GM23338 (cell line): ENCODE results near the gene MED13L. TPM values are rescaled to one million over a fixed set of nuclear protein-coding genes. Genes with fewer than 3 reads are reported as not detected.

Experiments used
- ATAC-seq: fragments of 200-7000 bp; cut with Tn5 transposase; 3 replicates; pipeline ENCODE4 v1.9.1; 2020
- DNase-seq: peaks from one replicate; pipeline ENCODE4 v3.0.0-alpha.2; 2015; ENCODE audit warnings: low spot score
- H2AFZ ChIP-seq: fragments of 200-600 bp; sonication (generic); 2 replicates; pipeline ENCODE4 v1.8.0; 2016; ENCODE audit warnings: antibody characterized with exemption, mild to moderate bottlenecking, moderate library complexity
- H3F3A ChIP-seq: fragments of 200-600 bp; sonication (generic); replicated peaks from 2 replicates; pipeline ENCODE4 v1.8.0; 2017; ENCODE audit warnings: antibody characterized with exemption, mixed run types, low read depth
- H3K27ac ChIP-seq: fragments of 200-600 bp; sonication (generic); 2 replicates; pipeline ENCODE4 v1.6.1; 2016; ENCODE audit warnings: low read depth
- H3K27me3 ChIP-seq: fragments of 200-600 bp; sonication (generic); 2 replicates; pipeline ENCODE4 v1.8.0; 2016; ENCODE audit warnings: mild to moderate bottlenecking, mixed run types, moderate library complexity; ENCODE audit not compliant: insufficient read depth
- H3K36me3 ChIP-seq: fragments of 200-600 bp; sonication (generic); 2 replicates; pipeline ENCODE4 v1.8.0; 2016; ENCODE audit warnings: mild to moderate bottlenecking; ENCODE audit not compliant: insufficient read depth
- H3K4me1 ChIP-seq: fragments of 200-600 bp; sonication (generic); 2 replicates; pipeline ENCODE4 v1.8.0; 2016; ENCODE audit warnings: mild to moderate bottlenecking, moderate library complexity; ENCODE audit not compliant: insufficient read depth
- H3K4me2 ChIP-seq: fragments of 200-600 bp; sonication (generic); 2 replicates; pipeline ENCODE4 v1.7.1; 2017; ENCODE audit warnings: mixed run types
- H3K4me3 ChIP-seq: fragments of 200-600 bp; sonication (generic); 2 replicates; pipeline ENCODE4 v1.6.1; 2016; ENCODE audit warnings: mixed run types
- H3K79me2 ChIP-seq: fragments of 200-600 bp; sonication (generic); replicated peaks from 2 replicates; pipeline ENCODE4 v1.8.0; 2017; ENCODE audit warnings: mild to moderate bottlenecking; ENCODE audit not compliant: insufficient read depth
- H3K9me2 ChIP-seq: fragments of 200-600 bp; sonication (generic); 2 replicates; pipeline ENCODE4 v1.8.0; 2017; ENCODE audit not compliant: insufficient read depth
- H4K20me1 ChIP-seq: fragments of 200-600 bp; sonication (generic); replicated peaks from 2 replicates; pipeline ENCODE4 v1.8.0; 2017; ENCODE audit warnings: mild to moderate bottlenecking; ENCODE audit not compliant: insufficient read depth
- H3K27ac Mint-ChIP-seq: 2 replicates; pipeline ENCODE4 v1.8.0; 2020; ENCODE audit warnings: inconsistent platforms, mild to moderate bottlenecking, moderate library complexity, mixed read lengths
- H3K27me3 Mint-ChIP-seq: 3 replicates; pipeline ENCODE4 v1.8.0; 2022; ENCODE audit warnings: low read depth, mild to moderate bottlenecking, moderate library complexity, mixed read lengths, inconsistent platforms; ENCODE audit not compliant: insufficient read depth, poor library complexity
- H3K36me3 Mint-ChIP-seq: 3 replicates; pipeline ENCODE4 v1.8.0; 2021; ENCODE audit warnings: low read depth, mild to moderate bottlenecking, inconsistent platforms, moderate library complexity, mixed read lengths
- H3K4me1 Mint-ChIP-seq: 3 replicates; pipeline ENCODE4 v1.8.0; 2020; ENCODE audit warnings: mild to moderate bottlenecking, inconsistent platforms, mixed read lengths
- H3K4me3 Mint-ChIP-seq: 3 replicates; pipeline ENCODE4 v1.8.0; 2021; ENCODE audit warnings: moderate library complexity, mild to moderate bottlenecking, inconsistent platforms, mixed read lengths
- H3K9me3 Mint-ChIP-seq: 3 replicates; pipeline ENCODE4 v1.8.0; 2020; ENCODE audit warnings: moderate library complexity, mild to moderate bottlenecking, inconsistent platforms, mixed read lengths
- CREB1 ChIP-seq: fragments of 250-450 bp; sonication (Bioruptor Pico); IDR thresholded peaks from 2 replicates; pipeline ENCODE4 v1.5.0; 2020; ENCODE audit warnings: low read depth, mild to moderate bottlenecking, moderate library complexity
- EZH2phosphoT487 ChIP-seq: fragments of 200-600 bp; sonication (generic); IDR thresholded peaks from one replicate; pipeline ENCODE4 v1.8.1; 2018; ENCODE audit warnings: antibody characterized with exemption; ENCODE audit not compliant: unreplicated experiment
- JUNB ChIP-seq: IDR thresholded peaks from one replicate; pipeline ENCODE4 v1.6.1; 2016; ENCODE audit warnings: antibody characterized with exemption; ENCODE audit not compliant: unreplicated experiment
- NANOG ChIP-seq: IDR thresholded peaks from 2 replicates; pipeline ENCODE4 v1.6.1; 2016; ENCODE audit warnings: antibody characterized with exemption, borderline replicate concordance
- STAT1 ChIP-seq: IDR thresholded peaks from one replicate; pipeline ENCODE4 v1.6.1; 2016; ENCODE audit warnings: antibody characterized with exemption; ENCODE audit not compliant: unreplicated experiment
- ZNF114 ChIP-seq: fragments of 250-450 bp; sonication (Bioruptor Pico); IDR thresholded peaks from 2 replicates; pipeline ENCODE4 v1.5.0; 2020; ENCODE audit warnings: mild to moderate bottlenecking, moderate library complexity
- ZNF331 ChIP-seq: fragments of 250-450 bp; sonication (Bioruptor Pico); IDR thresholded peaks from 2 replicates; pipeline ENCODE4 v1.5.0; 2020; ENCODE audit warnings: low read depth, mild to moderate bottlenecking, moderate library complexity
- polyA plus RNA-seq: library from polyadenylated mRNA; unstranded; fragments of >200 nt; fragmentation: Nextera tagmentation; extraction: Ambion mirVana; gene quantifications from 2 replicates; pipeline ENCODE4 v1.2.1, GENCODE V29; 2016
- total RNA-seq: library from RNA; depleted of rRNA; stranded (reverse); fragments of >200 nt; shearing (Covaris generic); gene quantifications from 2 replicates; pipeline ENCODE4 v1.2.3, GENCODE V29; 2014
- TF ChIP-seq, protein P1 (sequence below): IDR thresholded peaks from one replicate; pipeline ENCODE4 v1.6.1; 2018; ENCODE audit warnings: antibody characterized with exemption; ENCODE audit not compliant: unreplicated experiment
- TF ChIP-seq, protein P2 (sequence below): fragments of 250-450 bp; sonication (Bioruptor Pico); IDR thresholded peaks from 2 replicates; pipeline ENCODE4 v1.5.0; 2020; ENCODE audit warnings: mild to moderate bottlenecking, moderate library complexity
- TF ChIP-seq, protein P3 (sequence below), 2 experiments: fragments of 200-600 bp in 1 of 2; sonication (generic) in 1 of 2; conservative IDR thresholded peaks; 2 replicates each; pipeline versions ENCODE4 v1.5.1 to v1.6.1; 2016 to 2017; ENCODE audit warnings: antibody characterized with exemption in 2 of 2, low read depth in 2 of 2, mild to moderate bottlenecking in 2 of 2, moderate library complexity in 1 of 2

Gene MED13L
- total and polyA plus RNA-seq, 2 experiments from 2014 or later: 20.9 to 73.6 TPM

DNA sequence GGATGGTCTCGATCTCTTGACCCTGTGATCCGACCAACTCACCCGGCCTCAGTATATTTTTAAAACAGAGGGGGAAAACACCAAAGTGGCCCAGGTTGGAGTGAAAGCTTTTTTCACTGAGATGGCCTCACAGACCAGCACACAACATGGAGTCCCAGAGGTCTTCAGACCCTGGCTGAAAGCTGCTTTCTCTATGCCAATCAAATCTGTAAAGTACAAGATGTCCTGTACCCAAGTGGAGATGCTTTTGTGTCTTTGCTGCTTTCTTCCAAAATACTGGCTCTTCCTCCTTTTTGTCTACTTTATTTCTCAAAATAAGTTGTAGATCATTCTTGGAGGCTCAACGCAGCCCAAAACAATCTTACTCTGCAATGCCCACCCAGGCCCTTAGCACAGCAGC, 214.8 kb downstream of the MED13L start:
- Histone ChIP-seq H3K36me3 (no peaks in the 10 kb centered on the region), H3K27ac (no peak overlapping the region), H3K27me3 (no peaks in the 10 kb centered on the region), H3K4me3 (no peak overlapping the region), H3K9me2 (no peaks in the 10 kb centered on the region), H3F3A (no peaks in the 10 kb centered on the region), H2AFZ (no peak overlapping the region), H3K4me1 (no peaks in the 10 kb centered on the region), H3K4me2 (no peak overlapping the region), H4K20me1 (0 out of 2 replicates have a peak, but pooled peaks cover 4% of the 10 kb centered on the region), H3K79me2 (peaks cover 38% of the 10 kb centered on the region)
- no peaks in the 10 kb centered on the region for H3K36me3 Mint-ChIP-seq
- H3K4me1 Mint-ChIP-seq: peaks cover 7% of the 10 kb centered on the region; the same call in 2 of the 3 replicates
- TF ChIP-seq STAT1 (no peak), ZNF331 (CRISPR knock-in tag) (no peak)
- TF ChIP-seq, protein P1, sequence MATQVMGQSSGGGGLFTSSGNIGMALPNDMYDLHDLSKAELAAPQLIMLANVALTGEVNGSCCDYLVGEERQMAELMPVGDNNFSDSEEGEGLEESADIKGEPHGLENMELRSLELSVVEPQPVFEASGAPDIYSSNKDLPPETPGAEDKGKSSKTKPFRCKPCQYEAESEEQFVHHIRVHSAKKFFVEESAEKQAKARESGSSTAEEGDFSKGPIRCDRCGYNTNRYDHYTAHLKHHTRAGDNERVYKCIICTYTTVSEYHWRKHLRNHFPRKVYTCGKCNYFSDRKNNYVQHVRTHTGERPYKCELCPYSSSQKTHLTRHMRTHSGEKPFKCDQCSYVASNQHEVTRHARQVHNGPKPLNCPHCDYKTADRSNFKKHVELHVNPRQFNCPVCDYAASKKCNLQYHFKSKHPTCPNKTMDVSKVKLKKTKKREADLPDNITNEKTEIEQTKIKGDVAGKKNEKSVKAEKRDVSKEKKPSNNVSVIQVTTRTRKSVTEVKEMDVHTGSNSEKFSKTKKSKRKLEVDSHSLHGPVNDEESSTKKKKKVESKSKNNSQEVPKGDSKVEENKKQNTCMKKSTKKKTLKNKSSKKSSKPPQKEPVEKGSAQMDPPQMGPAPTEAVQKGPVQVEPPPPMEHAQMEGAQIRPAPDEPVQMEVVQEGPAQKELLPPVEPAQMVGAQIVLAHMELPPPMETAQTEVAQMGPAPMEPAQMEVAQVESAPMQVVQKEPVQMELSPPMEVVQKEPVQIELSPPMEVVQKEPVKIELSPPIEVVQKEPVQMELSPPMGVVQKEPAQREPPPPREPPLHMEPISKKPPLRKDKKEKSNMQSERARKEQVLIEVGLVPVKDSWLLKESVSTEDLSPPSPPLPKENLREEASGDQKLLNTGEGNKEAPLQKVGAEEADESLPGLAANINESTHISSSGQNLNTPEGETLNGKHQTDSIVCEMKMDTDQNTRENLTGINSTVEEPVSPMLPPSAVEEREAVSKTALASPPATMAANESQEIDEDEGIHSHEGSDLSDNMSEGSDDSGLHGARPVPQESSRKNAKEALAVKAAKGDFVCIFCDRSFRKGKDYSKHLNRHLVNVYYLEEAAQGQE: no peak
- no peak overlapping the region for H3K4me3 Mint-ChIP-seq
- no peak for DNase-seq
- no peak overlapping the region for H3K27ac Mint-ChIP-seq
- H3K27me3 Mint-ChIP-seq: no peaks in the 10 kb centered on the region
- no peaks in the 10 kb centered on the region for H3K9me3 Mint-ChIP-seq
- no peak for ATAC-seq

DNA sequence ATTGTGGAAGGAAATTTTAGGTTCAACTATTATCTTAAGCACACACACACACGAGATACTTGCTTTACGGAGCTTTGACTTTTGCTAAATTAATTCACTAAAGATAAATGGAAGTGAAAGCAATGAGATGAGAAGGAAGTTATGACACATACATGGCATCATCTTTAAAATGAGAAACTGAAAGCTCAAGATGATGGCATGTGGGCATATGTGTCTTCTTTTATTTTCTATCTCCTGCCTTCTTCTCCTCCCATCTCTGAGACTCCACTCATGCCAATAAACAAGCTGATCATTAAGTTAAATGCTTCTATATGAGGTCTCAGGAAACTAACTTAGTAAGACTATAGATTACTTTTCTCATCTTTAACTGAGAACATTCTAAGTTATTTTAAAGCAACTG, 216.7 kb downstream of the MED13L start:
- Histone ChIP-seq H3K4me1 (no peaks in the 10 kb centered on the region), H3K9me2 (no peaks in the 10 kb centered on the region), H3K27ac (no peak overlapping the region), H3K36me3 (no peaks in the 10 kb centered on the region), H3F3A (no peaks in the 10 kb centered on the region), H3K4me2 (no peak overlapping the region), H4K20me1 (0 out of 2 replicates have a peak, but pooled peaks cover 4% of the 10 kb centered on the region), H2AFZ (no peak overlapping the region), H3K79me2 (peaks cover 40% of the 10 kb centered on the region), H3K27me3 (no peaks in the 10 kb centered on the region), H3K4me3 (no peak overlapping the region)
- Mint-ChIP-seq H3K9me3 (no peaks in the 10 kb centered on the region), H3K4me3 (no peak overlapping the region), H3K36me3 (no peaks in the 10 kb centered on the region), H3K27ac (no peak overlapping the region), H3K4me1 (peaks cover 5% of the 10 kb centered on the region; the same call in 1 of the 3 replicates), H3K27me3 (no peaks in the 10 kb centered on the region)
- no peak for ATAC-seq
- no peak for DNase-seq
- TF ChIP-seq STAT1 (no peak), ZNF114 (CRISPR knock-in tag) (no peak), EZH2phosphoT487 (no peak), NANOG (no peak), JUNB (no peak), CREB1 (CRISPR knock-in tag) (no peak), ZNF331 (CRISPR knock-in tag) (no peak)
- TF ChIP-seq, protein P2, sequence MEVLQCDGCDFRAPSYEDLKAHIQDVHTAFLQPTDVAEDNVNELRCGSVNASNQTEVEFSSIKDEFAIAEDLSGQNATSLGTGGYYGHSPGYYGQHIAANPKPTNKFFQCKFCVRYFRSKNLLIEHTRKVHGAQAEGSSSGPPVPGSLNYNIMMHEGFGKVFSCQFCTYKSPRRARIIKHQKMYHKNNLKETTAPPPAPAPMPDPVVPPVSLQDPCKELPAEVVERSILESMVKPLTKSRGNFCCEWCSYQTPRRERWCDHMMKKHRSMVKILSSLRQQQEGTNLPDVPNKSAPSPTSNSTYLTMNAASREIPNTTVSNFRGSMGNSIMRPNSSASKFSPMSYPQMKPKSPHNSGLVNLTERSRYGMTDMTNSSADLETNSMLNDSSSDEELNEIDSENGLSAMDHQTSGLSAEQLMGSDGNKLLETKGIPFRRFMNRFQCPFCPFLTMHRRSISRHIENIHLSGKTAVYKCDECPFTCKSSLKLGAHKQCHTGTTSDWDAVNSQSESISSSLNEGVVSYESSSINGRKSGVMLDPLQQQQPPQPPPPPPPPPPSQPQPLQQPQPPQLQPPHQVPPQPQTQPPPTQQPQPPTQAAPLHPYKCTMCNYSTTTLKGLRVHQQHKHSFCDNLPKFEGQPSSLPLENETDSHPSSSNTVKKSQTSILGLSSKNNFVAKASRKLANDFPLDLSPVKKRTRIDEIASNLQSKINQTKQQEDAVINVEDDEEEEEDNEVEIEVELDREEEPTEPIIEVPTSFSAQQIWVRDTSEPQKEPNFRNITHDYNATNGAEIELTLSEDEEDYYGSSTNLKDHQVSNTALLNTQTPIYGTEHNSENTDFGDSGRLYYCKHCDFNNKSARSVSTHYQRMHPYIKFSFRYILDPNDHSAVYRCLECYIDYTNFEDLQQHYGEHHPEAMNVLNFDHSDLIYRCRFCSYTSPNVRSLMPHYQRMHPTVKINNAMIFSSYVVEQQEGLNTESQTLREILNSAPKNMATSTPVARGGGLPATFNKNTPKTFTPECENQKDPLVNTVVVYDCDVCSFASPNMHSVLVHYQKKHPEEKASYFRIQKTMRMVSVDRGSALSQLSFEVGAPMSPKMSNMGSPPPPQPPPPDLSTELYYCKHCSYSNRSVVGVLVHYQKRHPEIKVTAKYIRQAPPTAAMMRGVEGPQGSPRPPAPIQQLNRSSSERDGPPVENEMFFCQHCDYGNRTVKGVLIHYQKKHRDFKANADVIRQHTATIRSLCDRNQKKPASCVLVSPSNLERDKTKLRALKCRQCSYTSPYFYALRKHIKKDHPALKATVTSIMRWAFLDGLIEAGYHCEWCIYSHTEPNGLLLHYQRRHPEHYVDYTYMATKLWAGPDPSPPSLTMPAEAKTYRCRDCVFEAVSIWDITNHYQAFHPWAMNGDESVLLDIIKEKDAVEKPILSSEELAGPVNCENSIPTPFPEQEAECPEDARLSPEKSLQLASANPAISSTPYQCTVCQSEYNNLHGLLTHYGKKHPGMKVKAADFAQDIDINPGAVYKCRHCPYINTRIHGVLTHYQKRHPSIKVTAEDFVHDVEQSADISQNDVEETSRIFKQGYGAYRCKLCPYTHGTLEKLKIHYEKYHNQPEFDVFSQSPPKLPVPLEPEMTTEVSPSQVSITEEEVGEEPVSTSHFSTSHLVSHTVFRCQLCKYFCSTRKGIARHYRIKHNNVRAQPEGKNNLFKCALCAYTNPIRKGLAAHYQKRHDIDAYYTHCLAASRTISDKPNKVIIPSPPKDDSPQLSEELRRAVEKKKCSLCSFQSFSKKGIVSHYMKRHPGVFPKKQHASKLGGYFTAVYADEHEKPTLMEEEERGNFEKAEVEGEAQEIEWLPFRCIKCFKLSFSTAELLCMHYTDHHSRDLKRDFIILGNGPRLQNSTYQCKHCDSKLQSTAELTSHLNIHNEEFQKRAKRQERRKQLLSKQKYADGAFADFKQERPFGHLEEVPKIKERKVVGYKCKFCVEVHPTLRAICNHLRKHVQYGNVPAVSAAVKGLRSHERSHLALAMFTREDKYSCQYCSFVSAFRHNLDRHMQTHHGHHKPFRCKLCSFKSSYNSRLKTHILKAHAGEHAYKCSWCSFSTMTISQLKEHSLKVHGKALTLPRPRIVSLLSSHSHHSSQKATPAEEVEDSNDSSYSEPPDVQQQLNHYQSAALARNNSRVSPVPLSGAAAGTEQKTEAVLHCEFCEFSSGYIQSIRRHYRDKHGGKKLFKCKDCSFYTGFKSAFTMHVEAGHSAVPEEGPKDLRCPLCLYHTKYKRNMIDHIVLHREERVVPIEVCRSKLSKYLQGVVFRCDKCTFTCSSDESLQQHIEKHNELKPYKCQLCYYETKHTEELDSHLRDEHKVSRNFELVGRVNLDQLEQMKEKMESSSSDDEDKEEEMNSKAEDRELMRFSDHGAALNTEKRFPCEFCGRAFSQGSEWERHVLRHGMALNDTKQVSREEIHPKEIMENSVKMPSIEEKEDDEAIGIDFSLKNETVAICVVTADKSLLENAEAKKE (CRISPR knock-in tag): no peak
- TF ChIP-seq, protein P3, sequence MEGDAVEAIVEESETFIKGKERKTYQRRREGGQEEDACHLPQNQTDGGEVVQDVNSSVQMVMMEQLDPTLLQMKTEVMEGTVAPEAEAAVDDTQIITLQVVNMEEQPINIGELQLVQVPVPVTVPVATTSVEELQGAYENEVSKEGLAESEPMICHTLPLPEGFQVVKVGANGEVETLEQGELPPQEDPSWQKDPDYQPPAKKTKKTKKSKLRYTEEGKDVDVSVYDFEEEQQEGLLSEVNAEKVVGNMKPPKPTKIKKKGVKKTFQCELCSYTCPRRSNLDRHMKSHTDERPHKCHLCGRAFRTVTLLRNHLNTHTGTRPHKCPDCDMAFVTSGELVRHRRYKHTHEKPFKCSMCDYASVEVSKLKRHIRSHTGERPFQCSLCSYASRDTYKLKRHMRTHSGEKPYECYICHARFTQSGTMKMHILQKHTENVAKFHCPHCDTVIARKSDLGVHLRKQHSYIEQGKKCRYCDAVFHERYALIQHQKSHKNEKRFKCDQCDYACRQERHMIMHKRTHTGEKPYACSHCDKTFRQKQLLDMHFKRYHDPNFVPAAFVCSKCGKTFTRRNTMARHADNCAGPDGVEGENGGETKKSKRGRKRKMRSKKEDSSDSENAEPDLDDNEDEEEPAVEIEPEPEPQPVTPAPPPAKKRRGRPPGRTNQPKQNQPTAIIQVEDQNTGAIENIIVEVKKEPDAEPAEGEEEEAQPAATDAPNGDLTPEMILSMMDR (conservative IDR thresholded peaks at IDR 0.05; ENCODE audit: low read depth in 2 of 2): no peak
